ENCODE results near the gene TRIM54.

DNA sequence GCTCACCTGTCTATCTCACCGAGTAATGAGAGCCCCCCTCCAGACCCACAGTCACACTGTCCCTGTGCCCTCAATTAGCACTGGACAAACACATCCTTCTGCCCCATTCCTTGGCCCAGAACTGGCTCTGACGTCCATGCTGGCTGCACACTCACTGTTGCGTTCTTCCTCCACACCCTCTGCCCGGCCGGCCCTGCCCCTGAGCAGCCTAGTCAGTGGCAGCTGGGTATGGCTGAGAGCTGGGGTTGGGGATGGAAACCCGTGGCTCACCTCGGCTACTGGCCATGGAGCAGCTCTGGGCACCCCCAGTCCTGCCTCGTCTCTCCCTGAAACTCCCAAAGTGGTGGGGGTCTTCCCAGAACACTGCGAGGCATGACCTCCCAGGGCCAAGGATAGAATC lies 32.5 kb downstream of the TRIM54 start:
- TF ChIP-seq, protein P1, sequence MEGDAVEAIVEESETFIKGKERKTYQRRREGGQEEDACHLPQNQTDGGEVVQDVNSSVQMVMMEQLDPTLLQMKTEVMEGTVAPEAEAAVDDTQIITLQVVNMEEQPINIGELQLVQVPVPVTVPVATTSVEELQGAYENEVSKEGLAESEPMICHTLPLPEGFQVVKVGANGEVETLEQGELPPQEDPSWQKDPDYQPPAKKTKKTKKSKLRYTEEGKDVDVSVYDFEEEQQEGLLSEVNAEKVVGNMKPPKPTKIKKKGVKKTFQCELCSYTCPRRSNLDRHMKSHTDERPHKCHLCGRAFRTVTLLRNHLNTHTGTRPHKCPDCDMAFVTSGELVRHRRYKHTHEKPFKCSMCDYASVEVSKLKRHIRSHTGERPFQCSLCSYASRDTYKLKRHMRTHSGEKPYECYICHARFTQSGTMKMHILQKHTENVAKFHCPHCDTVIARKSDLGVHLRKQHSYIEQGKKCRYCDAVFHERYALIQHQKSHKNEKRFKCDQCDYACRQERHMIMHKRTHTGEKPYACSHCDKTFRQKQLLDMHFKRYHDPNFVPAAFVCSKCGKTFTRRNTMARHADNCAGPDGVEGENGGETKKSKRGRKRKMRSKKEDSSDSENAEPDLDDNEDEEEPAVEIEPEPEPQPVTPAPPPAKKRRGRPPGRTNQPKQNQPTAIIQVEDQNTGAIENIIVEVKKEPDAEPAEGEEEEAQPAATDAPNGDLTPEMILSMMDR (IDR thresholded peaks at IDR 0.05; ENCODE audit: poor library complexity, severe bottlenecking), result no peak
- TF ChIP-seq EP300 (conservative IDR thresholded peaks at IDR 0.05; ENCODE audit: poor library complexity, severe bottlenecking), result no peak
- TF ChIP-seq REST (IDR thresholded peaks at IDR 0.05; ENCODE audit: borderline replicate concordance), result no peak
- TF ChIP-seq RAD21 (conservative IDR thresholded peaks at IDR 0.05), result no peak

Measured in neural cell (in vitro differentiated cells).